Measurements from ENCODE around the gene TSPAN11.
"Not testable (repeated sequence)": the region's sequence is repeated elsewhere in the genome, so short reads cannot be mapped to it uniquely, and the experiment has no call there.

TSPAN11 gene

GRCh38 chr12:30884799-30885198 lies 41.7 kb upstream of the TSPAN11 start:
- no peak overlapping the region for H3K4me3 ChIP-seq (ENCODE audit: low read depth, low read length)
- TF ChIP-seq CTCF (conservative IDR thresholded peaks at IDR 0.05; ENCODE audit: low read depth, low read length) = no peak

GRCh38 chr12:30885321-30885720 lies 41.2 kb upstream of the TSPAN11 start:
- no peak overlapping the region for H3K4me3 ChIP-seq (ENCODE audit: low read depth, low read length)
- DNase-seq (ENCODE audit: low read depth) = no peak
- TF ChIP-seq CTCF (conservative IDR thresholded peaks at IDR 0.05; ENCODE audit: low read depth, low read length) = no peak

More at GRCh38 chr12:30884799-30885198, 41.7 kb upstream of the TSPAN11 start:
- no peak for DNase-seq (ENCODE audit: low read depth)

- no peak for DNase-seq (ENCODE audit: low read depth)
- no peak overlapping the region for H3K4me3 ChIP-seq (ENCODE audit: low read depth, low read length)
- TF ChIP-seq CTCF (conservative IDR thresholded peaks at IDR 0.05; ENCODE audit: low read depth, low read length) = no peak
These were observed 39.3 kb upstream of the TSPAN11 start for GRCh38 chr12:30887226-30887625.

GRCh38 chr12:30888241-30888640 lies 38.3 kb upstream of the TSPAN11 start:
- no peak for DNase-seq (ENCODE audit: low read depth)
- no peak for TF ChIP-seq CTCF (conservative IDR thresholded peaks at IDR 0.05; ENCODE audit: low read depth, low read length)
- no peak overlapping the region for H3K4me3 ChIP-seq (ENCODE audit: low read depth, low read length)

GRCh38 chr12:30894531-30894930 lies 32.0 kb upstream of the TSPAN11 start:
- not testable (repeated sequence) for DNase-seq (ENCODE audit: low read depth); H3K4me3 ChIP-seq (ENCODE audit: low read depth, low read length)

- H3K4me3 ChIP-seq (ENCODE audit: low read depth, low read length) = no peak overlapping the region
- TF ChIP-seq CTCF (conservative IDR thresholded peaks at IDR 0.05; ENCODE audit: low read depth, low read length) = no peak
- DNase-seq (ENCODE audit: low read depth) = peak; percentile 48
These were observed 30.1 kb upstream of the TSPAN11 start for GRCh38 chr12:30896461-30896860.

GRCh38 chr12:30898846-30899245 lies 27.7 kb upstream of the TSPAN11 start:
- H3K4me3 ChIP-seq (ENCODE audit: low read depth, low read length) = no peak overlapping the region
- no peak for TF ChIP-seq CTCF (conservative IDR thresholded peaks at IDR 0.05; ENCODE audit: low read depth, low read length)
- no peak for DNase-seq (ENCODE audit: low read depth)

- no peak for DNase-seq (ENCODE audit: low read depth)
- no peak for TF ChIP-seq CTCF (conservative IDR thresholded peaks at IDR 0.05; ENCODE audit: low read depth, low read length)
- H3K4me3 ChIP-seq (ENCODE audit: low read depth, low read length) = no peak overlapping the region
These were observed 26.2 kb upstream of the TSPAN11 start for GRCh38 chr12:30900351-30900750.

All from choroid plexus epithelial cell (primary cell).